GM19240 (cell line): ENCODE data around the gene DCTN2.
A peak's percentile ranks its signal among the peaks of the same experiment; 100 is the strongest.

Experiments used
- DNase-seq: peaks from one replicate; pipeline ENCODE4 v3.0.0; 2011; ENCODE audit warnings: low spot score; ENCODE audit not compliant: insufficient read length

DCTN2 gene

DNA sequence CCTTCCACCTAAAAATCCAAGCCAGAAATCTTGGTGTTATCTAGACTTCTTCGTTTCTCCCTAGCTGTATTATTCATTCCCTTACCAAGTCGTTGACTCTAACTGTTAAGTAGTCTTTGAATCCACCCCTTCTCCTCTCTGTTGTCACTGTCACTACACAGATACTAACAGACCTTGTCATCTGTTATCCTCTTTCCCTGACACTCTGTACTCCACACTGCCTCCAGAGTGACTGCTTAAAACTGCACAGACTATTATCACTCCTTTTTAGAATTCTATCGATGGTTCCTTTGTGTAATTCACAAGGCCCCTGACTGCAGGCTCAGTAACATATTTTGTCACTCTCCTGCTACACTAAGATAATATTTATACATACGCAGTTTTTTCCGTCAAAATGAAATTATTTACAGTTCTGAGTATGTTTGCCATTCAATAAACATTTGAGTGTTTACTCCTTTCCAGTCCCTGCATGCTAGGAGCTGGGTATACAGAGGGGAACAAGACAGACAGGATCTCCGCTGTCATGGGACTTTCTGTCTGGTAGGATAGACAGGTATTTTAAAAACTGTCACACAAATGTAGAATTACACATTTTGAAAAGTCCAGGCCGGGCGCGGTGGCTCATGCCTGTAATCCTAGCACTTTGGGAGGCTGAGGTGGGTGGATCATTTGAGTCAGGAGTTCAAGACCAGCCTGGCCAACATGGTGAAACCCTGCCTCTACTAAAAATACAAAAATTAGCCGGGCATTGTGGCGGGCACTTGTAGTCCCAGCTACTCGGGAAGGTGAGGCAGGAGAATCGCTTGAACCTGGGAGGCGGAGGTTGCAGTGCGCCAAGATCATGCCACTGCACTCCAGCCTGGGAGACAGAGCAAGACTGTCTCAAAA is 55.4 kb downstream of the DCTN2 start:
- DNase-seq: no peak

DNA sequence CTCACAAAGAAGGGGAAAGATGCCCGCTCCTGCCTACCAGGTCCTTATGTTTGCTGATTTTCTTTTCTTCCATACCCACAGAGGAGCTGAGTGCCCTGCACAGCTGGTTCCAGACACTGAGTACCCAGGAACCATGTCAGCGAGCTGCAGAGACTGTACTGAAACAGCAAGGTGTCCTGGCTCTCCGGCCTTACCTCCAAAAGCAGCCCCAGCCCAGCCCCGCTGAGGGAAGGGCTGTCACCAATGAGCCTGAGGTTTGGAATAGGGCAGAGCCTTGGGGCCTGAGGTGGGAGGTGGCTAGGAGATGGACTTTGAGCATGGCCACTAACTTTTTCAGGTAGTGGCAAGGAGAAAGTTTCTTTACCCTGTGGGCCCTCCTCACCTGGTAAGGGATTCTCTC is 56.9 kb downstream of the DCTN2 start:
- DNase-seq: no peak

DNA sequence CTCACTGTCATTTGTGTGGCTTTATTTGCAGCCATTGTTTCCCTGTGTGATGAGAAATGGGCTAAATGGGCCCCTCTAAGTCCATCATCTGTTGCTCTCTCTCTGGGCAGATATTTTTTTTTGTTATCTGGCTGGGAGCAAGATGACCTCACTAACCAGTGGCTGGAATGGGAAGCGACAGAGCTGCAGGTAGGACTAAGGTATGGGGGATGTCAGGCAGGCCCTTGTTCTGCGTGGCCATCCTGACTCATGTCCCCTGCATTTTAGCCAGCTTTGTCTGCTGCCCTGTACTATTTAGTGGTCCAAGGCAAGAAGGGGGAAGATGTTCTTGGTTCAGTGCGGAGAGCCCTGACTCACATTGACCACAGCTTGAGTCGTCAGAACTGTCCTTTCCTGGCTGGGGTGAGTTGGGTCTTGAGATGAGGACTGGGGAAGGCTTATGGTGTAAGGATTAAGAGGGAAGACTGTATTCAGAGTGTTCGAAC is 57.8 kb downstream of the DCTN2 start:
- DNase-seq: no peak

DNA sequence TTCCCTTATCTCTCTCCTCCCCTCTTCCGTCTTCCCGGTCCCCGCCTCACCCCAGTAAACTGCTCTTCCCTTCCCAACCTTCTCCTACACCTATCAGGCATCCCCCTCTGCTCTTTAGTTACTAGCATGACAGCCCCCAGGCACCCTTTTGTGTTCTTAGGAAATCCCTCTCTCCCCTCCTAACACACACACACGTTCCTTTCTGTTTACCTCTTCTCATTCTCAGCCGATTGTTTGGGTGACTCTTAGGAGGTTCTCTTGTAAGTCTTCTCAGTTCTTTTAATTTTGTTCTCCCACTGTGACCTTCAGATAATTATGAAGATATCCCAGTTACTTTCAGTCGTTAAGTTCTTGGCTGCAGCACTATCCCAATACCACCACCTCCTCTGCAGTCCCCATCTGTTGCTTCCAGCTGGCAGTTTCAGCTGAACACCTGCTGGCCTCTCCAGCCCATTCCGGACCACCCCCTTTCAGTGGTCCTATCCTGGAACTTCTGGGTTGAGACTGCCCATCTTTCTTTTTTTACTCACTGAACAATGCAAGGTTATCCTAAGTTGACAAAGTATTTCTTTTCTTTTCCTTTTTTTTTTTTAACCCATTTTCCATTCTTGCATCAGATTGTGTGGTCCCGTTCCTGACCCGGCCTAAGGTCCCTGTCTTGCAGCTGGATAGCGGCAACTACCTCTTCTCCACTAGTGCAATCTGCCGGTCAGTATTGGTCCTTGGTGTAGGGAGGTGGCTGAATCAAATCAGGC is 58.4 kb downstream of the DCTN2 start:
- DNase-seq: no peak

DNA sequence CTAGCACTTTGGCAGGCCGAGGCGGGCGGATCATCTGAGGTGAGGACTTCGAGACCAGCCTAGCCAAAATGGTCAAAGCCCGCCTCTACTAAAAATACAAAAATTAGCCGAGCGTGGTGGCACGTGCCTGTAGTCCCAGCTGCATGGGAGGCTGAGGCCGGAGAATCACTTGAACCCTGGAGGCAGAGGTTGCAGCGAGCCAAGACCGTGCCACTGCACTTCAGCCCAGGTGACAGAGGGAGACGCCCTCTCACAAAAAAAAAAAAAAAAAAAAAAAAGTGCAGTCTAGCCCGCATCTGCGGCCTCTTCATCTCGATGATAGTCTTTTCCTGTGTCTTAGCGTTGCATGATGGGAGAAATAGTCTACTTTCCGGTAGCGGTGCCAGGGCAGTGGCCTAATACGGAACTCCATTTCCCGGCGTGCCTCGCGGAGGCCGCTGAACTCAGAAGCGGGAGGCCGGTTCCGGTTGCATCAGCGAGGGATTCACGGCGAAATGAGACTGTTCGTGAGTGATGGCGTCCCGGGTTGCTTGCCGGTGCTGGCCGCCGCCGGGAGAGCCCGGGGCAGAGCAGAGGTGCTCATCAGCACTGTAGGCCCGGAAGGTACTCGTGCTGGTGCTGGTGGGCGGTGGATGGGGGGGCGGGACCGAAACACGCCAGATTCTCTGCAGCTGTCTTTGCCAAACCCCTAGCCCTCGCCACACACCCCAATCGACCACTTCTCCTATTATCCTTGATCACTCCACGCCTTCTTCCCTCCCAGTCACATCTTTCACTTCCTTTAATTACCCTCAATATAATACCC is 59.2 kb downstream of the DCTN2 start, which contains the start of gene MARS1:
Gene MARS1, plus strand, starts transcription at position 472 of the 805 bp plus-strand sequence. Its CDS starts 23 bp downstream, at position 495.
- peak; percentile 92 for DNase-seq

DNA sequence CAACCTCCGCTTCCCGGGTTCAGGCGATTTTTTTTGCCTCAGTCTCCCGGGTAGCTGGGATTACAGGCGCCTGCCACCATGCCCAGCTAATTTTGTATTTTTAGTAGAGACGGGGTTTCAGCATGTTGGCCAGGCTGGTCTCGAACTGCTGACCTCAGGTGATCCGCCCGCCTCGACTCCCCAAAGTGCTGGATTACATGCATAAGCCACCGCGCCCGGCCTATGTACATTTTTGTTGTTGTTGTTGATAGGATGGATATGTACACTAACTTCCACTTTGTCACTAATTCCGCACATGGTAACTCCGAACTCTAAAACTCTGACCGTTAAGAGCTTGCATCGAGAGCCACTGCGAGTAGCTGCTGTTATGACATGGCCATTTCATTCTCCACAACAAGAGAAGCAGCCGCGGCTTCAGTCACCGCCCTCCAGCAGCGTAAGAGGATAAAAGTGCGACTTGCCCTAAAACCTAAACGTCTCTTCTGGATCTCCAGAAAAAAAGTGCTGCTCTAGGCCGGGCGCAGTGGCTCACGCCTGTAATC is 59.9 kb downstream of the DCTN2 start:
- no peak for DNase-seq

DNA sequence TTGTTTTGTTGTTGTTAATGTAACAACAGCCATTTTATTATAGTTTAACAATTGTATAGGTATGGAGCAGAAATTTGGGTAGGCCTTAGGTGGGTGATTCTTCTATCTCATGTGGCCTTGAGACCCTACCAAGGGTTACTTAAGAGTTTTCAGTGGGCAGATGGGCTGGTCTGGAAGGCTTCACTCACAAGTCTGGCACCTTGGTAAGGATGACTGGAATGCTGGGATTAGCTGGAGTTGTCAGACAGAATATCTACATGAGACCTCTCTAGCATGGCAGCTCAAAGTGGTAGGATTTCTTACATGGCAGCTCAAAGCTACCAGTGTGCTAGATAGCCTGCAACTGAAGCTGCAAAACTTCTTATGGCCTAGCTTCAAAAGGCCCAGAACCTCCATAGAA is 61.3 kb downstream of the DCTN2 start:
- no peak for DNase-seq

DNA sequence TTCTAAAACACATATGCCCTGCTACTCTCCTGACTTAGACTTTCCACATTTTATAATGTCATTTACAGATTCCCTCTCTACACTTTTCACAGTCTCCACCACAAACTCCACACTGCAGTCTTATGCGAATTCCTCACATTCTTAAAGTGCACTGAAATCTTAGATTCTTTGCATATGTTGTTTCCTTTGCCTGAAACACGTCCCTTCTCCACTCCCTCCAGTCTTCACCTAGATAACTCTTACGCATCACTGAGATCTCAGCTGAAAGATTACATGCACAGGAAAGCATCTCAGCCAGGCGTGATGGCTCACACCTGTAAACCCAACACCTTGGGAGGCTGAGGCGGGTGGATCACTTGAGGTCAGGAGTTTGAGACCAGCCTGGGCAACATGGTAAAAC is 63.5 kb downstream of the DCTN2 start:
- DNase-seq: no peak

DNA sequence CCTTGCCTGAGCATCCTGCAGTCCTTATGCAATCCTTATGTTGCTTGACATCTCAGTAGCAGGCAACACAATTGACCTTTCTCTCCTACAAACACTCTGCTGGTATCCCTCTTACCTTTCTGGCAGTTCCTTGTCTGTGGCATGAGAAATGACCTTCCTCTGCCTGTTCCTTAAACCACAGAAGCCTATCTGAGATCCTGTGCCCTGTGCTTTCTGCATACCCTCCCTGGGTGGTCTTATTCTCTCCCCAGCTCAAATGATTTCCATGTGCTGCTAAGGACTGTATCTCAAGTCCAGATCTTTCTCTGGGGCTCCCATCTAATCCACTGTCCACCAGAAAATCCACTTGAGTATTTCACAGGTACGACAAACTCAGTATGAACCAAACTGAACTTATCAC is 65.3 kb downstream of the DCTN2 start:
- no peak for DNase-seq
